Measurements from ENCODE around the gene FAM3A.

DNA sequence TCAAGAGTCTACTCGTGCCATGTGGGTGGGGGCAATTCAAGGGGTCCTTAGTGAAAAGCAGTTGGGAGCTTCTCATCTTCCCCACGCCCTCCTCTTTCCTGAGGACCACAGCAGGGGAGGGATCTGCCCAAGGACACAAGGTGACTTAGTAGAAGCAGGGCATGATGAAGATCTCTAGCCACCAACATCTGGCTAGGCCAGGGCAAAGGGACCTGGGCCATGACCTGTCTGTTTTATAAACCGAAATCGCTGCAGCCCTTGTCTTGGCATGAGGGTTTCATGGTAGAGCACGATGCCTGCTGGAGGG lies 25.5 kb upstream of the FAM3A start:
- TF ChIP-seq, protein P1, sequence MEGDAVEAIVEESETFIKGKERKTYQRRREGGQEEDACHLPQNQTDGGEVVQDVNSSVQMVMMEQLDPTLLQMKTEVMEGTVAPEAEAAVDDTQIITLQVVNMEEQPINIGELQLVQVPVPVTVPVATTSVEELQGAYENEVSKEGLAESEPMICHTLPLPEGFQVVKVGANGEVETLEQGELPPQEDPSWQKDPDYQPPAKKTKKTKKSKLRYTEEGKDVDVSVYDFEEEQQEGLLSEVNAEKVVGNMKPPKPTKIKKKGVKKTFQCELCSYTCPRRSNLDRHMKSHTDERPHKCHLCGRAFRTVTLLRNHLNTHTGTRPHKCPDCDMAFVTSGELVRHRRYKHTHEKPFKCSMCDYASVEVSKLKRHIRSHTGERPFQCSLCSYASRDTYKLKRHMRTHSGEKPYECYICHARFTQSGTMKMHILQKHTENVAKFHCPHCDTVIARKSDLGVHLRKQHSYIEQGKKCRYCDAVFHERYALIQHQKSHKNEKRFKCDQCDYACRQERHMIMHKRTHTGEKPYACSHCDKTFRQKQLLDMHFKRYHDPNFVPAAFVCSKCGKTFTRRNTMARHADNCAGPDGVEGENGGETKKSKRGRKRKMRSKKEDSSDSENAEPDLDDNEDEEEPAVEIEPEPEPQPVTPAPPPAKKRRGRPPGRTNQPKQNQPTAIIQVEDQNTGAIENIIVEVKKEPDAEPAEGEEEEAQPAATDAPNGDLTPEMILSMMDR (IDR thresholded peaks at IDR 0.05 in 2 of 3, conservative IDR thresholded peaks at IDR 0.05 in 1 of 3; ENCODE audit: control insufficient read depth in 2 of 3, extremely low read depth in 1 of 3, insufficient read depth in 1 of 3, low read depth in 3 of 3, low read length in 3 of 3) = no peak
- no peak for TF ChIP-seq USF2 (IDR thresholded peaks at IDR 0.05; ENCODE audit: borderline replicate concordance, low read depth, low read length)
- TF ChIP-seq NFXL1 (IDR thresholded peaks at IDR 0.05; ENCODE audit: borderline replicate concordance) = no peak
- no peak for TF ChIP-seq ZNF274 (IDR thresholded peaks at IDR 0.05; ENCODE audit: insufficient read depth, insufficient read length)
- TF ChIP-seq, protein P2, sequence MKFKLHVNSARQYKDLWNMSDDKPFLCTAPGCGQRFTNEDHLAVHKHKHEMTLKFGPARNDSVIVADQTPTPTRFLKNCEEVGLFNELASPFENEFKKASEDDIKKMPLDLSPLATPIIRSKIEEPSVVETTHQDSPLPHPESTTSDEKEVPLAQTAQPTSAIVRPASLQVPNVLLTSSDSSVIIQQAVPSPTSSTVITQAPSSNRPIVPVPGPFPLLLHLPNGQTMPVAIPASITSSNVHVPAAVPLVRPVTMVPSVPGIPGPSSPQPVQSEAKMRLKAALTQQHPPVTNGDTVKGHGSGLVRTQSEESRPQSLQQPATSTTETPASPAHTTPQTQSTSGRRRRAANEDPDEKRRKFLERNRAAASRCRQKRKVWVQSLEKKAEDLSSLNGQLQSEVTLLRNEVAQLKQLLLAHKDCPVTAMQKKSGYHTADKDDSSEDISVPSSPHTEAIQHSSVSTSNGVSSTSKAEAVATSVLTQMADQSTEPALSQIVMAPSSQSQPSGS (IDR thresholded peaks at IDR 0.05; ENCODE audit: low read length) = no peak
- TF ChIP-seq POLR2AphosphoS5 (IDR thresholded peaks at IDR 0.05; ENCODE audit: low read length) = no peak
- TF ChIP-seq POLR2A (IDR thresholded peaks at IDR 0.05; ENCODE audit: low read depth, low read length) = no peak
- no peak for TF ChIP-seq YY1 (IDR thresholded peaks at IDR 0.05; ENCODE audit: low read depth, low read length)
- TF ChIP-seq SUZ12 (IDR thresholded peaks at IDR 0.05; ENCODE audit: unreplicated experiment) = no peak
- no peak for TF ChIP-seq CBX5 (IDR thresholded peaks at IDR 0.05; ENCODE audit: low read depth)
- no peak for TF ChIP-seq BCLAF1 (IDR thresholded peaks at IDR 0.05)
- no peak for TF ChIP-seq HDAC2 (IDR thresholded peaks at IDR 0.05)
- no peak for TF ChIP-seq E2F4 (IDR thresholded peaks at IDR 0.05; ENCODE audit: low read depth, low read length)
